C4-2B (cell line): ENCODE results near the gene ADGRG7.

Experiments used
- H3K27ac ChIP-seq: fragments of 450-650 bp; 2 replicates; pipeline ENCODE4 v1.5.1; 2017
- CTCF ChIP-seq: fragments of 450-650 bp; conservative IDR thresholded peaks from 2 replicates; pipeline ENCODE4 v1.5.1; 2017; ENCODE audit warnings: mild to moderate bottlenecking
- ZFX ChIP-seq: fragments of 450-650 bp; IDR thresholded peaks from 2 replicates; pipeline ENCODE4 v1.6.1; 2017

Gene ADGRG7

GRCh38 chr3:100634493-100635272, 25.3 kb downstream of the ADGRG7 start:
- H3K27ac ChIP-seq: no peak overlapping the region
- no peak for TF ChIP-seq ZFX
- peak; percentile 52 for TF ChIP-seq CTCF

GRCh38 chr3:100635273-100635701, 25.9 kb downstream of the ADGRG7 start:
- H3K27ac ChIP-seq: no peak overlapping the region
- TF ChIP-seq ZFX: no peak
- no peak for TF ChIP-seq CTCF

GRCh38 chr3:100637197-100637631, 27.8 kb downstream of the ADGRG7 start:
- TF ChIP-seq ZFX (no peak), CTCF (no peak)
- no peak overlapping the region for H3K27ac ChIP-seq

- TF ChIP-seq CTCF (no peak), ZFX (no peak)
- H3K27ac ChIP-seq: no peak overlapping the region
Observed at GRCh38 chr3:100640633-100641032, 31.2 kb downstream of the ADGRG7 start.

GRCh38 chr3:100641471-100642032, 32.2 kb downstream of the ADGRG7 start:
- no peak for TF ChIP-seq ZFX
- TF ChIP-seq CTCF: no peak
- H3K27ac ChIP-seq: no peak overlapping the region

- TF ChIP-seq ZFX: no peak
Observed at GRCh38 chr3:100645913-100646312, 36.5 kb downstream of the ADGRG7 start.

GRCh38 chr3:100647171-100647570, 37.8 kb downstream of the ADGRG7 start:
- H3K27ac ChIP-seq: no peak overlapping the region
- TF ChIP-seq CTCF (no peak), ZFX (no peak)

More at GRCh38 chr3:100645913-100646312, 36.5 kb downstream of the ADGRG7 start:
- H3K27ac ChIP-seq: no peak overlapping the region
